ENCODE data around the gene B9D2. TPM values are rescaled to one million over a fixed set of nuclear protein-coding genes. Genes with fewer than 3 reads are reported as not detected.
A peak's percentile ranks its signal among the peaks of the same experiment; 100 is the strongest.

B9D2 gene
- polyA plus RNA-seq, 1 of the 3 experiments (the other 2 are of a cell fraction), result 13.3 TPM

- H3K36me3 ChIP-seq (replicated peaks in 1 of 2; ENCODE audit: control insufficient read depth in 1 of 2, insufficient read depth in 2 of 2, low read length in 1 of 2), result peaks cover 29 to 39% of the 10 kb centered on the region in 2 experiments
- peaks cover 49% of the 10 kb centered on the region for H3F3A ChIP-seq (replicated peaks; ENCODE audit: insufficient read depth)
- ChIA-PET POLR2A (interaction anchor here (0.9 kb wide), 1 partner anchor 75 kb away, joined by 5 read pairs; no protein-coding TSS in a partner anchor), CTCF (interaction anchor here (0.8 to 6.9 kb wide), 17 partner anchors 8 to 110 kb away, joined by 3 to 54 read pairs (median 4); partner anchors contain the start of gene TGFB1)
- peak overlapping the region; percentile 87; the same call in 1 of the 2 replicates for H3K9ac ChIP-seq
- H3K9me2 ChIP-seq, result no peaks in the 10 kb centered on the region
- H3K9me3 ChIP-seq, result no peaks in the 10 kb centered on the region
- TF ChIP-seq FOSL2 (IDR thresholded peaks at IDR 0.05; ENCODE audit: borderline replicate concordance, low read depth), result no peak
- TF ChIP-seq RCOR1 (IDR thresholded peaks at IDR 0.05; ENCODE audit: low read length), result no peak
- H3K27ac ChIP-seq (ENCODE audit: low read depth in 2 of 2, low read length in 1 of 2), result peak overlapping the region; percentile 44 to 100; a peak in 3 of 4 replicates
- H3K4me2 ChIP-seq, result no peak overlapping the region; the same call in 1 of the 2 replicates
- H2AFZ ChIP-seq (ENCODE audit: low read depth), result no peak overlapping the region
- no peak overlapping the region for H3K4me3 ChIP-seq (ENCODE audit: low read depth in 2 of 2, low read length in 1 of 2)
- WGBS (ENCODE audit: low lambda C conversion rate), result 78% methylated on average over 7 of the region's 7 CpGs
- peaks cover 46% of the 10 kb centered on the region for H3K79me2 ChIP-seq (ENCODE audit: insufficient read depth)
- H3K4me1 ChIP-seq (ENCODE audit: control insufficient read depth in 1 of 2, insufficient read depth in 2 of 2, low read depth in 1 of 2, low read length in 1 of 2), result peaks cover 41 to 49% of the 10 kb centered on the region in 2 experiments
- no peaks in the 10 kb centered on the region for H4K20me1 ChIP-seq (ENCODE audit: insufficient read depth)
- no peak for DNase-seq
- no peaks in the 10 kb centered on the region for H3K27me3 ChIP-seq (ENCODE audit: insufficient read depth)
Measured at GRCh38 chr19:41321204-41321599, 42.7 kb downstream of the B9D2 start.

- DNase-seq, result no peak
- no peaks in the 10 kb centered on the region for H4K20me1 ChIP-seq (ENCODE audit: insufficient read depth)
- H3K9me3 ChIP-seq, result no peaks in the 10 kb centered on the region
- H3K27ac ChIP-seq (ENCODE audit: low read depth in 2 of 2, low read length in 1 of 2), result peak overlapping the region in 1 of 2 experiments; percentile 100; a peak in 2 of 4 replicates
- peaks cover 34 to 43% of the 10 kb centered on the region in 2 experiments for H3K4me1 ChIP-seq (ENCODE audit: control insufficient read depth in 1 of 2, insufficient read depth in 2 of 2, low read depth in 1 of 2, low read length in 1 of 2)
- WGBS (ENCODE audit: low lambda C conversion rate), result 98% methylated on average over 4 of the region's 4 CpGs
- peaks cover 31 to 40% of the 10 kb centered on the region in 2 experiments for H3K36me3 ChIP-seq (replicated peaks in 1 of 2; ENCODE audit: control insufficient read depth in 1 of 2, insufficient read depth in 2 of 2, low read length in 1 of 2)
- H3K9ac ChIP-seq, result no peak overlapping the region
- no peak overlapping the region for H3K4me2 ChIP-seq
- H3K27me3 ChIP-seq (ENCODE audit: insufficient read depth), result no peaks in the 10 kb centered on the region
- peaks cover 45% of the 10 kb centered on the region for H3K79me2 ChIP-seq (ENCODE audit: insufficient read depth)
- ChIA-PET POLR2A (no interaction called here), CTCF (interaction anchor here (0.9 to 6.9 kb wide), 5 partner anchors 13 to 111 kb away, joined by 3 to 54 read pairs (median 4); no protein-coding TSS in a partner anchor)
- peaks cover 49% of the 10 kb centered on the region for H3F3A ChIP-seq (replicated peaks; ENCODE audit: insufficient read depth)
- H2AFZ ChIP-seq (ENCODE audit: low read depth), result no peak overlapping the region
- no peak overlapping the region for H3K4me3 ChIP-seq (ENCODE audit: low read depth in 2 of 2, low read length in 1 of 2)
- no peaks in the 10 kb centered on the region for H3K9me2 ChIP-seq
- TF ChIP-seq PBX3 (IDR thresholded peaks at IDR 0.05) (peak; percentile 1; the same call in 1 of the 2 replicates), GABPA (IDR thresholded peaks at IDR 0.05; ENCODE audit: low read depth) (no peak)
Measured at GRCh38 chr19:41320568-41320967, 43.4 kb downstream of the B9D2 start.

GRCh38 chr19:41320185-41320518 is 43.8 kb downstream of the B9D2 start:
- no peak overlapping the region for H2AFZ ChIP-seq (ENCODE audit: low read depth)
- peaks cover 45% of the 10 kb centered on the region for H3K79me2 ChIP-seq (ENCODE audit: insufficient read depth)
- H3K9me3 ChIP-seq, result no peaks in the 10 kb centered on the region
- no peak overlapping the region for H3K4me3 ChIP-seq (ENCODE audit: low read depth in 2 of 2, low read length in 1 of 2)
- ChIA-PET POLR2A (no interaction called here), CTCF (interaction anchor here (0.9 to 6.9 kb wide), 4 partner anchors 13 to 111 kb away, joined by 3 to 54 read pairs (median 4); no protein-coding TSS in a partner anchor)
- peaks cover 49% of the 10 kb centered on the region for H3F3A ChIP-seq (replicated peaks; ENCODE audit: insufficient read depth)
- H3K9ac ChIP-seq, result no peak overlapping the region
- WGBS (ENCODE audit: low lambda C conversion rate), result 91% methylated on average over 7 of the region's 11 CpGs
- H3K27ac ChIP-seq (ENCODE audit: low read depth in 2 of 2, low read length in 1 of 2), result no peak overlapping the region; a peak in 1 of 4 replicates
- H3K36me3 ChIP-seq (replicated peaks in 1 of 2; ENCODE audit: control insufficient read depth in 1 of 2, insufficient read depth in 2 of 2, low read length in 1 of 2), result peaks cover 31 to 43% of the 10 kb centered on the region in 2 experiments
- no peaks in the 10 kb centered on the region for H3K9me2 ChIP-seq
- no peaks in the 10 kb centered on the region for H4K20me1 ChIP-seq (ENCODE audit: insufficient read depth)
- no peaks in the 10 kb centered on the region for H3K27me3 ChIP-seq (ENCODE audit: insufficient read depth)
- peaks cover 33 to 39% of the 10 kb centered on the region in 2 experiments for H3K4me1 ChIP-seq (ENCODE audit: control insufficient read depth in 1 of 2, insufficient read depth in 2 of 2, low read depth in 1 of 2, low read length in 1 of 2)
- no peak overlapping the region for H3K4me2 ChIP-seq
- DNase-seq, result no peak
- no peak for TF ChIP-seq TAF1 (IDR thresholded peaks at IDR 0.05; ENCODE audit: borderline replicate concordance, low read depth, low read length)
- TF ChIP-seq CTCF (IDR thresholded peaks at IDR 0.05), result no peak
- no peak for TF ChIP-seq USF1 (IDR thresholded peaks at IDR 0.05; ENCODE audit: borderline replicate concordance, low read depth)
- TF ChIP-seq PBX3 (IDR thresholded peaks at IDR 0.05), result no peak
- no peak for TF ChIP-seq FOXJ3 (CRISPR knock-in tag; IDR thresholded peaks at IDR 0.05)
- TF ChIP-seq CHD2 (IDR thresholded peaks at IDR 0.05; ENCODE audit: low read length, partially characterized antibody), result no peak
- no peak for TF ChIP-seq GABPA (IDR thresholded peaks at IDR 0.05; ENCODE audit: low read depth)
- no peak for TF ChIP-seq NFIC (IDR thresholded peaks at IDR 0.05; ENCODE audit: borderline replicate concordance)
- TF ChIP-seq IRF3 (IDR thresholded peaks at IDR 0.05; ENCODE audit: low read depth, low read length), result no peak
- no peak for TF ChIP-seq RCOR1 (IDR thresholded peaks at IDR 0.05; ENCODE audit: low read length)
- no peak for TF ChIP-seq TCF12 (IDR thresholded peaks at IDR 0.05)

Measured in SK-N-SH (cell line).